ENCODE data around the gene YBX1. TPM values are rescaled to one million over a fixed set of nuclear protein-coding genes. Genes with fewer than 3 reads are reported as not detected.
"Not testable (repeated sequence)": the region's sequence is repeated elsewhere in the genome, so short reads cannot be mapped to it uniquely, and the experiment has no call there.

YBX1 gene
- total RNA-seq, 1 donor from 2014 or later = 896 TPM

GRCh38 chr1:42682739-42683531 lies 717 bp downstream of the YBX1 start:
- intact Hi-C loops (cut with micrococcal nuclease) = no loop called here
- peak; percentile 85 for DNase-seq

DNA sequence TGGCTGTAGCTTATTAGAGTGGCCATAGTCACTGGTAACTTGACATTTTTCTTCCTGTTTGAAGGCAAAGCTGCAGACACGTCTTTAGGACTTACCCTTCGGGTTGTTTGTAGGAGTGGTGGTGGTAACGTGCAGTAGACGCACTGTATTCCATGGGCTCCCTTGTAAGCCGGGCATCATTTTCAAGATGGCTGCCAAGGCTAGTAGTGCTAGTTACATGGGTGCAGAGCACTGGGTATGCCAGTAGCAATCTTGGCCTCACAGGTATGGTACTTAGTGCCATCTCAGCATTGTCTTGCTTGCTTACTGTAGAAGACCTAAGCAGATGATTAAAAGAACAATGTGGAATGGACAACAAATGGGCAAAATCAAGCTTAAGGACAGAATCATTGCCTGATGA lies 1.9 kb downstream of the YBX1 start:
- no peak for ATAC-seq
- intact Hi-C loops (cut with micrococcal nuclease) = no loop called here
- no peak for DNase-seq

More at GRCh38 chr1:42682739-42683531, 717 bp downstream of the YBX1 start:
- ATAC-seq = peak; percentile 62

DNA sequence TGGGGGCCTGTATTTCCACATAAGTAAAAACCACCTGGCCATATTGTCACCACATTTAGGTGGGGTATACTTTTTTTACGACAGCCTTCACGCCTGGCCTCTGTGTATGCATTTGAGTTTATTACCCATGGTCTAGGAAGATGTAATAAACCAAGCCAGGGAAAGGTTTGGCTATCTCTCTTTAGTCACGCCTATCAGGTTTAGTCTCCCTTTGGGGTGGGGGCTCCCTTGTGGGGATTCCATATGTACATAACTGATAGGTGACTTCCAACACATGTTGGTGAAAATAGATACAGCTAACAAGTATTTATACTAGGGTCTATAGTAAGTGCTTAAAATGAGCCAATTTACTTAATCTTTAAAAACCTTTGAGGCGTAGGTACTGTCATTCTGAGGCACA lies 4.2 kb downstream of the YBX1 start:
- DNase-seq (no peak), ATAC-seq (no peak)
- intact Hi-C loops (cut with micrococcal nuclease) = no loop called here

DNA sequence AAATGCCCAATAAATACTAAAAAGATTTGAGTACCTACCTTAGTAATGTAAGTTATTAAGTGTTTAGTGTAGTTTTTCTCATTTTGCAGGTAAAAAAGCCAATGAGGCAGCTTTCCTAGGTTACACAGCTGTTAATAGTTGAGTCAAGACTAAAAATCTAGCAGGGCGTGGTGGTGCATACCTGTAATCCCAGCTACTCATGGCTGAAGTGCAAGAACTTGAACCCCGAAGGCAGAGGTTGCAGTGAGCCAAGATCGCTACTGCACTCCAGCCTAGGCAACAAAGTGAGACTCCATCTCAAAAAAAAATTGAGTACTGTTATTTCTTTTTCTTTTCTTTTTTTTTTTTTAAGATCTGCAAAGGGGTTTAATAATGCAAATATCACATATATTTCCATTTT lies 7.7 kb downstream of the YBX1 start:
- intact Hi-C loops (cut with micrococcal nuclease) = no loop called here
- ATAC-seq (no peak), DNase-seq (no peak)

- intact Hi-C loops (cut with micrococcal nuclease) = no loop called here
- ATAC-seq (no peak), DNase-seq (no peak)
Observed at GRCh38 chr1:42690477-42691156, 8.4 kb downstream of the YBX1 start.

DNA sequence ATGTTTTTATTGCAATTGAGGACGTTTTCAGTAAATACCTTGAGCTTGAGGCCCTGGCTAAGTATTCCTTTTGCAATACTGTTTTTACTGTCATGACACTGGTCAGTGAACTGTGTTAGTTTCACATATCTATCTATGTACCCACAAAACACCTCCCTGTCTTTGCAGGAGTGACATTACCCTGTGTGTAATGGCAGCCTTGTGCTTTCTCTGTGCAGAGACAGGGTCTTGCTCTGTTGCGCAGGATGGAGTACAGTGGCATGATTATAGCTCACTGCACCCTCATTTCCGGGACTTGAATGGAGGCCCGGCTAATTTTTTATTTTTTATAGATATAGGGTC lies 8.9 kb downstream of the YBX1 start:
- intact Hi-C loops (cut with micrococcal nuclease) = no loop called here
- DNase-seq = no peak

GRCh38 chr1:42692461-42692860 lies 10.2 kb downstream of the YBX1 start:
- DNase-seq = no peak
- intact Hi-C loops (cut with micrococcal nuclease) = no loop called here
- ATAC-seq = no peak

More for the DNA sequence above, 8.9 kb downstream of the YBX1 start:
- no peak for ATAC-seq

DNA sequence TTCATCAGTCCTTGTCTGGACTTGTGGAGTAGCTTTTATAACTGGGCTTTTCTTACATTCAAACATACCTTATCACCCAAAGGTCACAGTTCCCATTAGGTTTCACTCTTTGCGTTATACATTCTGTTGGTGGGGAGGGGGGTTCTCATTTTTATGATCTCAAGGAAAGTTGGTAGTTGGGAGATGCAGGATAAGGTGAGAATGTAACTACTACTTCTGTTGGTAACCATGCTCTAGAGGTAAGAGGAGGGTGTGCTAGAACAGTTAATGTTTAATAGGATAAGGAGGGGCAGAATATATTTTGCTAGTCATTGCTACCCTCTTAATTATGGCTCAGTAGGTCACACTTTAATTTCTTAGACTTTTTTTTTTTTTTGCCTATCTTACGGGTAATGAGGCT lies 10.7 kb downstream of the YBX1 start:
- no peak for ATAC-seq
- DNase-seq = no peak
- intact Hi-C loops (cut with micrococcal nuclease) = no loop called here

GRCh38 chr1:42698081-42698813 lies 16.0 kb downstream of the YBX1 start:
- DNase-seq (no peak), ATAC-seq (no peak)
- intact Hi-C loops (cut with micrococcal nuclease) = no loop called here

DNA sequence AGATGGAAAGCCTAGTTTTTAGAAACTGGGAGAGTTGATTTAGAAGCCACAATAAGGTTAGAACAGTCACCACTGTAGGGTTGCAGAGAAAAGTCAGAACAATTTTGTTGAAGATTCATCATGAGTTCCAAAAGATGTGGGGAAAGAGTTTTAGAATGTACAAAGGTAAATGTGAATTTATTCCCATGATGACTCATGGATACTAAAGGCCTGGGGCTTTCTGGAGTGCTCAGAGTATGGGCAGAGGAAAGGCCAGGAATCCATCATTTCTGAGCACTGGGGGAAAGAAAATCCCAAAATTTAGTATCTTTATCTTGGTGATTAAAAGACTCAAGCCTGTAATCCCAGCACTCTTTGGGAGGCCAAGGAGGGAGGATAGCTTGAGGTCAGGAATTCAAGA lies 17.8 kb downstream of the YBX1 start:
- intact Hi-C loops (cut with micrococcal nuclease) = no loop called here

DNA sequence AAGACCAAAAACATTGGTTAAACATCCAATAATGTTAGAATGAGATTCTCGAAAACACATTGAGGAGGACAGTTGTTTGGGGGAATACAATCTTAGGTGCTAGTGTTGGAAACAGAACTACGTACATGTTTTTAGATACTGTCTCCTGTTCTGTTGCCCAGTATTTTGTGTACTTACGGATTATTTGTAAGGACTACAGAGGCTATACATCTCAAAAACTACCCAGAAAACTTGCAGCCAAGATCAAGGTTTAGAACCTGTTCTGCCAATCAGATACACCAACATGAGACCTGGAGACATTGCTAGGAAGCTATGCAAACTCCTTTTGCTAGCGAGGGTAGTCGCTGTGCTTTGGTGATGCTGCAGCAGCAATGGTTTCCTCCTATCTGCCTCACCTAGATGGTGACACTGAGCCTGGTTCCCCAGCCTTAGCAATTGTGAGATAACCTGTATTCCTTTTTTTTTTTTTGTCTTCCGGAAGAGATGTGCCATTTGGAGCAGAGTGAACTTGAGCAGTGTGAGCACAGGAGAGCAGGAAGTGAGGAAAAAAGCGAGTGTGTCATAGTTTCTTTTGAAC lies 21.8 kb downstream of the YBX1 start:
- intact Hi-C loops (cut with micrococcal nuclease) = no loop called here
- no peak for ATAC-seq
- no peak for DNase-seq

More for the DNA sequence above, 17.8 kb downstream of the YBX1 start:
- DNase-seq (no peak), ATAC-seq (no peak)

GRCh38 chr1:42712808-42713207 lies 30.6 kb downstream of the YBX1 start:
- ATAC-seq; intact Hi-C loops (cut with micrococcal nuclease): not testable (repeated sequence)

DNA sequence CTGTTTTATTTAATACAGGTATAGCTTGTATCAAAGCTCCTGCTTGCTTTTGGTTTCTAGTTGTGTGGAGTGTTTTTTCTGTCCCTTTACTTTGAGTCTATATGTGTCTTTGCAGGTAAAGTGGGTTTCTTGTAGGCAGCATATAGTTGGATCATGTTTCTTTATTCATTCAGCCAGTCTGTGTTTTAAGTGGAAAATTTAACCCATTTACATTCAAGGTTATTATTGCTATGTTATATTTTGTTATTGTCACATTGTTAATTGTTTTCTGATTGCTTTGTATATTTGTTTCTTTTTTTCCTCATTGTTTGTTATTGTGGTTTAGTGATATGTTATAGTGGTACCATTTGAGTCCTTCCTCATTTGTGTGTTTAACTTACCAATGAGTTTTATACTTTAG lies 31.1 kb downstream of the YBX1 start:
- intact Hi-C loops (cut with micrococcal nuclease) = no loop called here
- DNase-seq (no peak), ATAC-seq (no peak)

More at GRCh38 chr1:42712808-42713207, 30.6 kb downstream of the YBX1 start:
- not testable (repeated sequence) for DNase-seq

DNA sequence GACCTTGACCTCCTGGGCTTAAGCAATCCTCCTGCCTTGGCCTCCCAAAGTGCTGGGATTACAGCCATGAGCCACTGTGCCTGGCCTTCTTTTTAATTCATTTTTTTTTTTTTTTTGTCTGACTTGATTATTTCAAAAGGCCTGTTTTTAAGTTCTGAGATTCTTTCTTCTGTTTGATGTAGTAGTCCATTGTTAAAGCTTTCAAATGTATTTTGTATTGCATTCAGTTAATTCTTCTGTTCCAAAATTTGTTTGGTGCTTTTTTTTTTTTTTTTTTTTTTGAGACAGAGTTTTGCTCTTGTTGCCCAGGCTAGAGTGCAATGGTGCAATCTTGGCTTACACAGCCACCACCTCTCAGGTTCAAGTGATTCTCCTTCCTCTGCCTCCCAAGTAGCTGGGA lies 32.2 kb downstream of the YBX1 start:
- ATAC-seq; DNase-seq; intact Hi-C loops (cut with micrococcal nuclease): not testable (repeated sequence)

- ATAC-seq (no peak), DNase-seq (no peak)
- intact Hi-C loops (cut with micrococcal nuclease) = no loop called here
Observed at GRCh38 chr1:42720868-42721267, 38.6 kb downstream of the YBX1 start.

DNA sequence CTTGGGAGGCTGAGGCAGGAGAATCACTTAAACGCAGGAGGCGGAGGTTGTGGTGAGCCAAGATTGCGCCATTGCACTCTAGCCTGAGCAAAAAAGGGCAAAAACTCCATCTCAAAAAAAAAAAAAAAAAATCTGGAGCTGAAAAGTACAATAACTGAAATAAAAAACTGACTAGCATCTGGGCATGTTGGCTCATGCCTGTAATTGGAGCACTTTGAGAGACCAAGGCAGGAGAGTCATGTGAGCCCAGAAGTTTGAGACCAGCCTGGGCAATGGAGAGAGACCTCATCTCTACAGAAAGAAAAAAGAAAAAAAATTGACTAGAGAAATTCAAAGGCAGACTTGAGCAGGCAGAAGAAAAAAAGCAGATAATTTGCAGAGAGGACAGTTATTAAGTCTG lies 39.7 kb downstream of the YBX1 start:
- DNase-seq = no peak
- ATAC-seq = no peak
- intact Hi-C loops (cut with micrococcal nuclease) = no loop called here

- intact Hi-C loops (cut with micrococcal nuclease); ATAC-seq; DNase-seq: not testable (repeated sequence)
Observed at GRCh38 chr1:42722403-42722802, 40.2 kb downstream of the YBX1 start.

DNA sequence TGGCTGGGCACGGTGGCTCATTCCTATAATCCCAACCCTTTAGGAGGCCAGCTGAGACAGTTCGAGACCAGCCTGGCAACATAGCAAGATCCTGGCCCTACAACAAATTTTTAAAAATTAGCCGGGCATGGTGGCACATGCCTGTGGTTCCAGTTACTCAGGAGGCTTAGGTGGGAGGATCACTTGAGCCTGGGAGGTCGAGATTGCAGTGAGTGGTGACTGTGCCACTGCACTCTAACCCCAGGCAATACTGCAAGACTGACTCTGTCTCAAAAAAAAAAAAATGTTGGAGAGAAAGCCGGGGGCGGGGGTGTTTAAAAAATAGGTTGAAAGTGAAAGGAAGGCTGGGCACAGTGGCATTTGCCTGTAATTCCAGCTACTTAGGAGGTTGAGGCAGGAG lies 41.3 kb downstream of the YBX1 start:
- intact Hi-C loops (cut with micrococcal nuclease) = no loop called here
- no peak for ATAC-seq

DNA sequence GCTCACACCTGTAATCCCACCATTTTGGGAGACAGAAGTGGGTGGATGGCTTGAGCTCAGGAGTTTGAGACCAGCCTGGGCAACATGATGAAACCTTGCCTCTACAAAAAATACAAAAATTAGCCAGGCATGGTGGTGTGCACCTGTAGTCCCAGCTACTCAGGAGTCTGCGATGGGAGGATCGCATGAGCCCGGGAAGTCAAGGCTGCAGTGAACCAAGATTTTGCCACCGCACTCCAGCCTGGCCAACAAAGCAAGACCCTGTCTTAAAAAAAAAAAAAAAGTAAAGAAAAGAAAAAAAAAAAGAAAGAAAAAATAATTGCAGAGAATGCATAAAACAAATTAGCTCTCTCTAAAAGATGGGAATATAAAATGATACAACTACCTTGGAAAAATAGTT lies 43.6 kb downstream of the YBX1 start:
- not testable (repeated sequence) for DNase-seq

More for the DNA sequence above, 41.3 kb downstream of the YBX1 start:
- DNase-seq = no peak

DNA sequence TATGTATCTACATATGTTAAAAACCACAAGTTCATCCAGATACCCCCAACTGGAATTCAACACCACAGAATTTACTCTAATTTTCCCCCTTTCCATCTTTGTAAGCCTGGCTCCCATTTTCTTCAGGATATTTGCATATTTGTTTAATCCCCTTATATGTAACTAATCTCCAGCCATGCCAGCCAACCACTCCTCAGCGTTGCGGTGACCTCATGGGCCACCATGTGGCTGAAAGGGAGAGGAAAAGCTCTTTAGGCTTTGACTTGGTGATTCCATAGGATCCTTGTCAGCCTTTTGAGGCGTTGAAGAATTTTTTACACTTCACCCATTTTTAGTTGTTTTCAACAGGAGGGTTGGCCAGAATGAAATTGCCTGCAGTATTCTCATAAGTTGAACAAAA lies 47.8 kb downstream of the YBX1 start:
- no peak for DNase-seq
- intact Hi-C loops (cut with micrococcal nuclease) = no loop called here

More for the DNA sequence above, 43.6 kb downstream of the YBX1 start:
- intact Hi-C loops (cut with micrococcal nuclease); ATAC-seq: not testable (repeated sequence)

More for the DNA sequence above, 47.8 kb downstream of the YBX1 start:
- ATAC-seq = no peak

Data from left ventricle myocardium superior (tissue), 1 donor.